ENCODE measurements around the gene RERE.

The RERE gene

DNA sequence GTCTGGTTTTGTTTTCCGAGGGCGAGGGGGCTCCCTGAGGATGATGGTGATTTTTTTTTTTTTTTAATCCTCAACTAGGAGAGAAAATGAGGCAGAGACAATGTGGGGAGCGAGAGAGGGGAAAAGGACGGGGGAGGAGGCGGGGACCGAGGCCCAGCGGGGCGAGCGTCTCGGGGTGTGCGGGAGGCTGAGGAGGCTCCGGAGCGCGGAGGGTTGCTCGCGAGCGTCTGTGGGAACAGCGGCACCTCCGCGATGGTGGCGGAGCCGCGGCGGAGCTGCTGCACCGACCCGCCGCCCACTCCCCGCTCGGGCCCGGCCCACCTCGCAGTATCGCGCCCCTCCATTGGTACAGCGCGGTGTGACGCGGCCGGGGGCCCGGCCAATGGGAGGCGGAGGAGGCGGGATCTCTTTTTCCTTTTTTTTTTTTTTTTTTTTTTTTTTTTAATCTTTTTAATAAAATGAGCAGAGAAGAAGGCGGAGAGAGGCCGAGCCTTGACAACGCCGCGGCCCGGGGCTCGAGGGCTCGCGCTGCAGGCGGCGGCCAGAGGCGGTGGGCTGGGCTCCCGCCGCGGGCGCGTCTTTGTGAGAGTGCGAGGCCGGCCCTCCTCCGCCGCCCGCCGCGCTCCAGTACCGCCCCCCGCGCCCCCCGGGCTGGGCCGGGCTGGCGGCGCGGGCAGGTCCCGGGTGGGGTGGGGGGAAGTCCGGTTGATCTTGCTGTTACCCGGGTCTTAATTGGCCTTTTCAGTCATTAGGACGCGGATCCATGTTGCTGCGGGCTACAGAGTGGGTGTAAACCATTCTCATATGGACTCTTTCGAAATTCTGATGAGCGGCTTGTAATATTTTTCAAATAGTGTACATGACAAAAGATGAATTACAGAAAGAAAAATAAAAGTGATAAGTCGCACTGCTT, at the start of gene RERE:
Gene RERE (minus strand): TSS at position 229 of the 913 bp plus-strand sequence.
- DNase-seq (ENCODE audit: low spot score) = peak; percentile 97

DNA sequence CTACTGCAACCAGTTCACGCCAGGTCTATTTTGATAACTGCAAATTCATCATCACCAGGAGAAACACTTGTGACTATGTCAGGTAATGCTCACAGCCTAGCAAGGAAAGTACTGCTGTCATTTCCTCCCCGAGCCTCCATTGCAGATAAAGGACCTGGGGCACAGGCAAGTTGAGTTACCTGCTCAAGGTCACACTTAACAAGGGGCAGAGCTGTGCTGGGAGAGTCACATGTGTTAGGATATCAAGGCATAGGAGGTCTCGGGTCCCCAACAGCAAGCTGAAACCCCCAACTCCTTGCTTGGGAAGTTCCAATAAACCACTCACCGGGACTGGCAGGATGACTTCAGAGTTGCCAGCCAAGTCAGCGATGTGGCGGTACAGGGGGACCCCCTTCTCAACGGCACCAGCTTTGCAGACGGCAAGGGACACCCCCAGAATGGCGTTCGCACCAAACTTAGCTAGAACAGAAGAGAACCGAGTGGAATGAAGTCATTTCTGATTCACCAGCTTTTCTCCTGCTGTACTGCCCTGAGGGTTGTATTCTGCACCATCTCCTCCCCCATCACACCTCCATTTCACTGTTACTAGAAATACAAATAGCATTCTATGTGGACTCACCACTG, 49.5 kb upstream of the RERE start:
- no peak for DNase-seq (ENCODE audit: low spot score)

DNA sequence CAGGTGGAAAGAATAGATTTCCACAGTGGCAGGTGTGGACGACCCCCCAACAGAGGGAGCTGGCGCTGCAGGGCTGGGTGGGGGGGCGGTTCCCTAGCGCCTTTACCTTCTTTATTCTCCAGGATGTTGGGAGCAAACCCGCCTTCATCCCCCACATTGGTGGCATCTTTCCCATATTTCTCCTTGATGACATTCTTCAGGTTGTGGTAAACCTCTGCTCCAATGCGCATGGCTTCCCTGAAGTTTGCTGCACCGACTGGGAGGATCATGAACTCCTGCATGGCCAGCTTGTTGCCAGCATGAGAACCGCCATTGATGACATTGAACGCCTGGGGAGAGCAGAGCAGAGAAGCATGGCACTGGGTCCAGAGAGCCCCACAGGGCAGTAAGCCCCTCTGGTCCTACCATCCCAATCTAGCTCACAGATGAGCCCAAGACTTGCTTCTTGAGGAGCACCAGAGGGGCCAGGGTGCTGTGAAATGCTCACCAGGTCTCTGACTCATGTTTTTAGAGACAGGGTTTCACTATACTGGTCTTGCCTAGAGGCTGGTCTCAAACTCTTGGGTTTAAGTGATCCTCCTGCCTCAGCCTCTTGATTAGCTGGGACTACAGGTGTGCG, 48.8 kb upstream of the RERE start:
- no peak for DNase-seq (ENCODE audit: low spot score)

DNA sequence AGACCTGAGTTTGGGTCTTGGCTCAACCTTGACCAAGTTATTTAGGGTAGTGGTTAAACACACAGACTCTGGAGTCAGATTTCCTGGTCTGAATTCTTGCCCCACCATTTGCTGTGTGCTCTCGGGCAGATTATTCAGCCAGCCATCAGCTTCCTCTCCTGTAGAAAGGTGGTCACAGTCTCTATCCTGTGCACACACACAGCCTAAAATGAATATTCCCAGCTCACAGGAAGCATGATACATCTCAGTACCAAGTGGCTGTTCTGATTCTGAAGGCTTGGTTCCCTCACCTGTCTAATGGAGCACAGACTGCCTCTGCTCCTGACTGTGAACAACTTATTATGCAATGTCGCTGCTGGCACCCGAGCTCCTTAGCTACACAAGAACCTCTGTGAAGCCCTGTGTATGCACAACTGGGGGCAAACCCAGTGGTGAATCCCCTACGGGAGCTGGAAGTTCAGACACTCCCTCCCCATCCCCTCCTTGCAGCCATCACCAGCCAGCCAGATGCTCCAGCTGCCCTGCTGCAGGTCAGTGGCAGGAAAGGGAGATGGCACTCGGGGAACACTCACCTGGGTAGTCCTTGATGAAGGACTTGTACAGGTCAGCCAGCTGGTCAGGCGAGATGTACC, 47.4 kb upstream of the RERE start:
- DNase-seq (ENCODE audit: low spot score) = no peak

DNA sequence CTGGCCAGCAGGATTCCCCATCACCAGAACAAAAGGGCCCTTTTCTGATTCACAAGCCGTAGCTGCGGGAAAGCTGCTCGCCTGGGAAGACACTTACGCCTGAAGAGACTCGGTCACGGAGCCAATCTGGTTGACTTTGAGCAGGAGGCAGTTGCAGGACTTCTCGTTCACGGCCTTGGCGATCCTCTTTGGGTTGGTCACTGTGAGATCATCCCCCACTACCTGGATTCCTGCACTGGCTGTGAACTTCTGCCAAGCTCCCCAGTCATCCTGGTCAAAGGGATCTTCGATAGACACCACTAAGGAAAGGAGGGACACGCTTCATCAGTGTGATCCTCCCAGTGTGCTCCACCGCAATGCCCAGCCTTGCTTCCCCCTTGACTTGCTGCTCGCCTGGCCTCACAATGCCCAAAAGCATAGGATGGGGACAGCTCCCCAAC, 46.4 kb upstream of the RERE start:
- no peak for DNase-seq (ENCODE audit: low spot score)

DNA sequence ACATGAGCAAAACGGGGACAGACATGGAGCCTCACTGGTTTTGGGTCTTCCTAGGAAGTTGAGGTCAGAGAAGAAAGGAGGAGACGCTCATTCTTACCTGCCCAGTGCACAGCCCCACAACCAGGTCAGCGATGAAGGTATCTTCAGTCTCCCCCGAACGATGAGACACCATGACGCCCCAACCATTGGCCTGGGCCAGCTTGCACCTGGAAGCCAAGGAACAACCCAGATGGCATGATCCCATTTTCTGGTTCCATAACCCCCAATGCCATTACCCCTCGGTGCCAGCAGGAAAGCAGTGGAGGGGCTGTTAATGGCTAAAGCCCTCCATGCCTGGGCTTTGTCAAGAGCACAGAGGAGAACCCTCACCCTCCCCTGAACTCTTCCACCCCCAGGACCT, 45.7 kb upstream of the RERE start:
- DNase-seq (ENCODE audit: low spot score) = no peak

DNA sequence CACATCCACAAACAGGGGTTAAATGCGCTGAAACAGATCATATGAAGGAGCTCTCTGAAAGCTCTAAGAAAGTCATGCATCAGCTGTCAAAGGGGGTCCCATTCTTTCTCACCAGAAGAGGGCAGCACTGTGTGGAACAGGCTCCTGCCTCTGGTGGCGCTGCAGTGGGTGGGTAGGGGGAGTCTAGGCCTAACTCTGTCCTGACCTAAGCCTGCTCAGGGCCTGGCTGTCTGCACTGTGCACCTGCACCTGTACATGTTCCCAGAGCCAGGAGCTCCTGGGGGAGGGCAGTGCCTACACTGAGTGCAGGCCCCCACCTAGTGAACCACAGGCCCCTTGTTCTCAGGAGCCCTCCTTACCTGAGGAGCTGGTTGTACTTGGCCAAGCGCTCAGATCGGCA, 45.1 kb upstream of the RERE start:
- DNase-seq (ENCODE audit: low spot score) = peak; percentile 52

DNA sequence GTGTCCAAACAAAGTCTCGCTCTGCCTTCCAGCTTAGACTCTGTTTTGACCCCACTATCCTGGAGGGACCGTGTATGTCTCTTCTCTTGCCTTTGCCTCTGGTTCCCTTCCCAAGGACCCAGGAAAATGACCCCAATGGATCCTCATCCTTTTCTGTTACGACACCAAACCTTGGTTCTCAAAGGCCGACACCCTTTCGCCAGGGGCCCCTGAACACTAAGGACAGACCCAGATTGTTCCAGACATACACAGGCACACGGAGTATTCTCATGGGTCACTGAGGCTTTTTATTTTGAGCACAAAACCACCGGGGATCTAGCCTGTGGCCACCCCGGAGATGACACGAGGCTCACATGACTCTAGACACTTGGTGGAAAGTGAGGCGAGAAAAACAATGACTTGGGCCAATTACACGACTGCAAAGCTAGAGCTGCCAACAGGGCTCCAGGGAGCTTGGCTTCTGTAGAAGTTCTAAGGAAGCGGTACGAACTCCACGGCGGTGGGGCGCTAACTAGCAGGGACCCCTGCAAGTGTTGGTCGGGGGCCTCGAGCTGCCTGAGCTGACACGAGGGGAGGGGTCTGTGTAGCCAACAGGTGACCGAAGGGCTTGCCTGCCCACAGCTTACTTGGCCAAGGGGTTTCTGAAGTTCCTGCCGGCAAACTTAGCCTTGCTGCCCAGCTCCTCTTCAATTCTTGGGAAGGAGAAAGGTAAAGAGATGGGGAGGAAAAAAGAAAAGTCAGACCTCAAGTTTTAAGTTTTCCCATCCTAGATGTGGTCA, 43.5 kb upstream of the RERE start:
- no peak for DNase-seq (ENCODE audit: low spot score)

DNA sequence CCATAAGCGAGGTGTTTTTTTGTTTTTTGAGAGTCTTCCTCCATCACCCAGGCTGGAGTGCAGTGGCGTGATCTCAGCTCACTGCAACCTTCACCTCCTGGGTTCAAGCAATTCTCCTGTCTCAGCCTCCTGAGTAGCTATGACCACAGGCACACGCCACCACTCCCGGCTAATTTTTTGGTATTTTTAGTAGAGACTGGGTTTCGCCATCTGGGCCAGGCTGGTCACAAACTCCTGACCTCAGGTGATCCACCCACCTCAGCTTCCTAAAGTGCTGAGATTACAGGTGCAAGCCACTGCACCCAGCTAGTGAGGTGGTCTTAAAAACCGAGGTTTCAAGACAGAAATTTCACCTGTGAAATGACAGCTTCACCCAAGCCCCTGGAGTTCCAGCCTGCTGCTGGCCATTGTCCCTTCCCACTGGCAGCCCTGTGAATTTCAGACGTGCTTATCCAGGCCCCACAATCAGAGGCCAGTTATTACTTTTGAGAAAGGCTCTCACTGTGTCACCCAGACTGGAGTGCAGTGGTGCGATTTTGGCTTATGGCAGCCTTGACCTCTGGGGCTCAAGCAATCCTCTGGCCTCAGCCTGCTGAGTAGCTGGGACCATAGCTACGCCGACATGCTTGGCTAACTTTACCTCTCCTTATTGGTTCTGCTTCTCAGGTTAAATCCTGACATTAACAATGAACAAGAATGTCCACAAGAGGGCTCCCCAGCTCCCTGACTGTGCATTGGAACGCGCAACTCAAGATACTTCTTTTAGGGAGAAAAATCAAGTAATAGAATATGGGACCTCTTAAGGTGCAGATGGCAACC, 41.7 kb upstream of the RERE start:
- no peak for DNase-seq (ENCODE audit: low spot score)

DNA sequence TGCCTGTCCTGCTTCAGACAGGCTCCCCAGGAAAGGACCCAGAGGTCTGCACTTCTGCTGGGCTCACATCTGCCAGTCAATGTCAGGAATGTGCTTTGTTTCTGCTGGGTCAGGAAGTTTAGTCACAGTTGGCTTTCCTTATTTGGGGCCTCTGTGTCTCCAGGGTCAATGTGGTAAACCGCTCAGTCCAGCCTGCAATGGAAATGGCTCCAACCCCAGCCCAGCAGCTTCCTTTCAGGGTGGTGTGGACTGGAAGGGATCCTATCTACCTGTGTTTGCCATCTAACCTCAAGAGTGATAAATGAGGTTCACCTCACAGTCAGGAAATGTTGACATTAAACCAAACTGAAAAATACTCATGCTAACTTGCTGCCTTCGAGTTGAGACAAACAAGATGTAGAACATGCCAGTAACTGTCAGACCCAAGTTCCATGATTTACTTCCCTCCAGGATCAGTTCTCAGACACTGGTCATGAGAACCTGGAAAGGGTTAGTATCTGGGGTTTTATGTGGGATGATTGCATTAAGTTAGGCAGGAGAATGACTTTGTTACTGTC, 40.8 kb upstream of the RERE start:
- DNase-seq (ENCODE audit: low spot score) = peak; percentile 48

DNA sequence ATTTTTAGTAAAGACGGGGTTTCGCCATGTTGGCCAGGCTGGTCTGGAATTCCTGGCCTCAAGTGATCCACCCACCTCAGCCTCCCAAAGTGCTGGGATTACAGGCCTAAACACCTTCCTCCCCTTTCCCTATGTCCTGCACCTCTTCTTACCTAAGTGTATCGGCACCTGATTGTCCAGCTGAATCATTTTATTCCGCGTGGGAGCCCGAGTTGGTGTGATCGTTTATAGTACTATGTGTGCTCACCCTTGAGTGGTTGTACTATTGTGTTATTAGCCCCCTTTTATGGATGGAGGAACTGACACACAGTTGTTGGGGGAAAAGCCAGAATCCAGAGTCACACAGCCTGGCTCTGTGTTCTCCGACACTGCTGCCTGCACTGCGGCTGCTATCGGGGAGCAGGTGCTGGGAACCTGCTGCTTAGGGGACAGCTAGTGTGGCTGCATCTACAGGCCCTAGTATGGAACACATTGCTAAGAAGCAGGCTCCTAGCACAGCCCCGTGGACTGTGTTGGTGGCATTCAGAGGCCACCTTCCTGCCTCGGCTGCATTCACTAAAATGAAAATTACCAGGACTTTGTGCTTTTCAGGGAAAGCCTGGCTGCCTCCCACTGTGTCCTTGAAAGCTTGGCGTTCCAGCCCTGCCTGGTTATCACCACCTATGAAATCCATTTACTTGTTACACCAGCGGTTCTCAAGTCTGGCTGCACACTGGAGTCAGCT, 39.4 kb upstream of the RERE start:
- DNase-seq (ENCODE audit: low spot score) = no peak

DNA sequence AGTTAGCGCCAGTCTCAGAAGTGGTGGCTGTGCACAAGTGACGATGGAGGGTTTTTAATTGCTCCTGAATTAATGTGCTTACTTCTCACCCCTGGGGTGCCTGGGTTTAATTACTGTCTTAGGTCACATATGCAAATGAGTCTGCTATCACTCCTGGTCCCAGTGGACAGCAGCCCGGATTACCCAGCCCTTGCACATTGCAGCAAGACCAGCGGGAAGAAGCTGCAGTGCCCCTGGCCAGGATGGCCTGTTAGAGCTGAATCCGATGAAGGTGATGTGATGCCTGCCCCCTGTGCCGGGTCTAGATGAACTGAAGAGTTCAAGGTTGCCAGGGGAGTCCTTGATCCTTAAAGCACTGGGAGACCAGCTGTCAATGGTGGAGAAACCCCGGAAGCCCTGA, 36.8 kb upstream of the RERE start:
- no peak for DNase-seq (ENCODE audit: low spot score)

DNA sequence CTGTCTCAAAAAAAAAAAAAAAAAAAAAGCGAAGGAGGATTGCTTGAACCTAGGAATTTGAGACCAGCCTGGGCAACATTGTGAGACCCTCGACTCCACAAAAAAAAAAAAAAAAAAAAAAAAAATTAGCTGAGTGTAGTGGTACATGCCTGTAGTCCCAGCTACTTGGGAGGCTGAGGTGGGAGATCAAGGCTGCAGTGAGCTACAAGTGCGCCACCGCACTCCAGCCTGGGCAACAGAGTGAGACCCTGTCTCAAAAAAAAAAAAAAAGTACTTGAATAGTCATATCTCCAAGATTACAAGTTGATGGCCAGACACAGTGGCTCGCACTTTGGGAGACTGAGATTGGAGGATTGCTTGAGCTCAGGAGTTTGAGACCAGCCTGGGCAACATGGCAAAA, 33.6 kb upstream of the RERE start:
- no peak for DNase-seq (ENCODE audit: low spot score)

DNA sequence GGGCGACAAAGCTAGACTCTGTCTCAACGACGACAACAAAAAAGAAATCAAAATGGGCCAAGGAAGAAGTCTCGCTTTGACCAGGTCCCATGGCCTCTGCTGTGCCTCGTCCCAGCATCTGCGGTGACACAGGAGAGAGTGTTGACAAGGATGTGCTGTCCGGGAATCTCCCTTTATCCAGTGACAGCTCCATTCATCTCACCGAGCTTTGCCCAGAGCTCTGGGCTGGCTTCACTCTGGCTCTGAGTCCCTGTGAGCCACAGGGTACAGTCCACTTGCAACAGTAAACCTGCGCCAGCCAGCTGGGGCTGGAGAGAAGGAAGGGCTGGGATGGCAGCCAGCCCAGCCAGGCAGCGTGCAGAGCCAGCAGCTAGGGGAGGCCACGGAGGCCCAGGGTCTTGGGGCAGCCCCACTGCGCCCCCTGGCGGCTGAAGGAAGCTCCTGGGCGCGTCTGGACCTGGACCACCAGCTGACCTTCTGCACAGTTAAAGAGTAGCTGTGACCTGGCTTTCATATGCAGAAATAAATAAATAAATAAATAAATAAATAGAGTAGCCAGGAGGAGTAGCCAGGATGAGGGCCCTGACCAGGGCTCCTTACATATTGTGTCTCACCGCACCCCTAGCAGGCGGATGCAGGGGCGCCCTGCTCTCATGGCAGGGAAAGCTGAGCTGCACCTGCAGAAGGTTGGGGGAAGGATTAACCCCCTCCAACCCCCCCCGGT, 31.4 kb upstream of the RERE start:
- peak; percentile 81 for DNase-seq (ENCODE audit: low spot score)

DNA sequence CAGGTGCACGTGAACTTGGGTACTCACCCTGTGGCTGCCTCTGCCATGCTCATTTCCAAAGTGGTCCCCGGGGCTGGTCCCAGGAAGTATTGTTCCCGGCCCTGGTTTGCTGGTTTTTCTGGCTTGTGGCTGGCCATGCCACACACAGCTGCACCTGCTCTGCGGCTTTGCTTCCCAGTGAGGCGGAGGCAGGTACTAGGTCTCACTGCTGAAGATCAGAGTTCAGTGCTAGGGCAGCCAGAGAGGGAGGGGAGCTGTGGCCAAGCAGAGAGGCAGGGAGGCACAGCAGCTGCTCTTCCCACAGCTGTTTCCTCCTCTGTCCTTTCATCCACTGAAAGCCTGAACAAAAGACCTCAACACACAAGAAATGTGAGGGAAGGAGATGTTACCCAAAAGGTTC, 30.6 kb upstream of the RERE start:
- DNase-seq (ENCODE audit: low spot score) = no peak

DNA sequence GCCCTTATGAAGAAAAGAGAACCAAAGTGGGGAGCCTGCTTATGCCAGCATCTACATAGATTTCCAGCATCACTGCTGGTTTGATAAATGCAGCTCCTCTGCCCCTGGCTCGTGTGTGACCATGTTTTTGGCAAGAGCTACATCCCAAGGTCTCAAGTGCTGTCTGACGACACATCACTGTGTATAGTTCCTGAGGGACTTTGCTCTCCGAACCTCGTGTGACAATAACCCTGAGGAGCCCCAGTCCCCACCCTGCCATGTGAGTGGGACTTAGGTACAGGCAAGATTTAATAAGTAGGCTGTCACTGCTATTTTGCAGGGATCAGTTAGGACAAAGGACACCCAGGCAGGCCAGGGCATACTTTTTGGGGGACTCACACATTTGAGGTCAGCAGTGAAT, 28.8 kb upstream of the RERE start:
- DNase-seq (ENCODE audit: low spot score) = no peak

DNA sequence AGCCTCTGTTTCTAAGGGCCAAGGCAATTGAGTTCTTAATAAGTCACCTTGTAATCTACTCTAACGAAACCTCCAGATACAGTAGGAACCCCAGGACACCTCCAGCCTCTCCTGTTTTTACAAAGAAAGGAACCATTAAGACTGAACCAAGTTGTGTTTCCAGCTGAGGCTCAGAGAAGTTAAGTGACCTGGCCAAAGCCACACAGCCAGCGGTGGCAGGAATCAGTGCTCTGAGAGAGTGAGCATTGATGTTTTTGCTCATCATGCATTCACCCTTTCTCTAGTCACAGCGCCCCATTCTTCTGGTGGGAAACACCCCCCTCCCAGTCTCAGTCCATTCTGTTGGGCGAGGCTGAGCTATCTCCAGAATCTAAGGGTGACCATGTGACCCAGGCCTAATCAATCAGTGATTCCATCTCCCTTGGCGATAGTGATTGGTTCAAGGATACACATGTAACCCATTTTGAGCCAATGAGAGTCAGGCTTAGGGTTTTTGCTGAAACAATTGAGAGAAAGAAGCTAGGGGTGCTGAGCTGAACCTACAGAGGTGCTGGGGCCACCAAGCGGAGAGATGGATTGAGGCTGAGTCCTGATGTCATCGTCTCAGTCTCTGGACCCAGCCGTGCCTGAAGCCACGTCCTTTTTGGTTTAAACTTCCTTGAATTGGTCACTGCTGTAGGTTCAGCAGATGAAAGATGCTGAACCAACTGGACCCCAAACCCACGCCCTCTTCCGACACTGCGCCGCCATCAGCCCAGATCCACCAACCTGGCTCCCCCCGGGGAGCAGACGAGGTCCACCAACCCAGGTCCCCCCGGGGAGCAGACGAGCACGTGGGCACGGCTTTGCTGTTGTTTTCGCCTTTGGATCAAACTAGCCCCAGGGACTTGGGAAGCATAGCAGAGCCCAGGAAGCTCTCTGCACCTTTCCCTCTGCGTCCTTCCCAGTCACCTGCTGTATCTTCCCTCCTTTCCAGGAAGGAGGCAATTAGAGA, 28.0 kb upstream of the RERE start:
- no peak for DNase-seq (ENCODE audit: low spot score)

DNA sequence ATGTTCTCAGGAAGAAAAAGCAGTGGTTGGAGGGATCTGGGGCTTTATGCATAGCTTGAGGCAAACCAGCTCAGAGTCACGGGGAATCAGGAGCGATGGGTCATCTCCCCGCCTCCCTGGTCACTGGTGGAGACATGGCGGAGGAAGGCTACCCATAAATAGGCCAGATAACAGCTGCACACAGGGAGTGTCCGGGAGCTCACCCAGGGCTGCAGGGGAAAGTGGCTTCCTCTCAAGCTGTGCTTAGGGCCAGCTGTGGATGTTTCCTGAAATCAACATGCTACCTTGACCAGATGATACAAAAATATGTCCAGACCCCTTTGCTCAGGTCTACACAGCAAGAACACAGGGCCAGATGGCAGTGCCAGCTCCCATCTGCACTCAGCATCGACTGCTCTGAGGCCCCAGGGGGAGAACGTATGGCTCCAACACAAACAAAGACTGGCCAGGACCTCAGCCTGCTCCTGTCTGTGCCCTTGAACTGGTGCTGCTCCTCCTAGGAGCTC, 27.1 kb upstream of the RERE start:
- no peak for DNase-seq (ENCODE audit: low spot score)
